MCF 10A (cell line): ENCODE measurements around the gene VAT1L. TPM values are rescaled to one million over a fixed set of nuclear protein-coding genes. Genes with fewer than 3 reads are reported as not detected.

Experiments
- BruUV-seq: library from RNA; stranded (reverse); fragments of 400-500 nt; replicated peaks from 2 replicates; lab custom pipeline; 2021; lab: Mats Ljungman, UMichigan
- CTCF ChIA-PET: fragments of 300-600 bp; sonication (Branson Sonifier 250); formaldehyde crosslinking; extraction: SDS; loops from one replicate; lab custom pipeline; 2021; ENCODE audit warnings: antibody characterized with exemption, inconsistent platforms; lab: Yijun Ruan, JAX
- POLR2A ChIA-PET: fragments of 300-600, 350-650 bp; sonication (Branson Sonifier 250); formaldehyde crosslinking; extraction: SDS; loops from one replicate; lab custom pipeline; 2020; ENCODE audit warnings: antibody characterized with exemption, inconsistent platforms; lab: Yijun Ruan, JAX
- DNase-seq: peaks from one replicate; pipeline ENCODE4 v3.0.0-alpha.2; 2018; ENCODE audit not compliant: unreplicated experiment
- H3K27ac Mint-ChIP-seq: one replicate; pipeline ENCODE4 v1.8.0; 2022; ENCODE audit warnings: mild to moderate bottlenecking, low read depth, mixed read lengths; ENCODE audit not compliant: unreplicated experiment
- H3K27me3 Mint-ChIP-seq: one replicate; pipeline ENCODE4 v1.8.0; 2022; ENCODE audit warnings: mixed read lengths; ENCODE audit not compliant: insufficient read depth, unreplicated experiment
- H3K36me3 Mint-ChIP-seq: one replicate; pipeline ENCODE4 v1.8.0; 2022; ENCODE audit warnings: mild to moderate bottlenecking, moderate library complexity, mixed read lengths; ENCODE audit not compliant: insufficient read depth, unreplicated experiment
- H3K4me1 Mint-ChIP-seq: one replicate; pipeline ENCODE4 v1.8.0; 2022; ENCODE audit warnings: mixed read lengths; ENCODE audit not compliant: insufficient read depth, unreplicated experiment
- H3K4me3 Mint-ChIP-seq: one replicate; pipeline ENCODE4 v1.8.0; 2022; ENCODE audit warnings: mild to moderate bottlenecking, moderate library complexity, mixed read lengths; ENCODE audit not compliant: unreplicated experiment
- H3K9me3 Mint-ChIP-seq: one replicate; pipeline ENCODE4 v1.8.0; 2022; ENCODE audit warnings: mixed read lengths; ENCODE audit not compliant: unreplicated experiment
- intact Hi-C: fragments of 100-400 bp; cut with micrococcal nuclease; formaldehyde crosslinking; loops from 2 replicates; pipeline ENCODE4 v1.14.1; 2022
- total RNA-seq: library from RNA; stranded (reverse); gene quantifications from 2 replicates; pipeline ENCODE4 v1.2.3, GENCODE V29; 2022
- TF ChIP-seq, protein P1 (sequence below): fragments of 200-600 bp; IDR thresholded peaks from one replicate; pipeline ENCODE4 v1.8.0; 2022; ENCODE audit warnings: antibody characterized with exemption, mild to moderate bottlenecking; ENCODE audit not compliant: unreplicated experiment

The VAT1L gene
- total RNA-seq, 1 experiment from 2014 or later: 1.1 TPM

DNA sequence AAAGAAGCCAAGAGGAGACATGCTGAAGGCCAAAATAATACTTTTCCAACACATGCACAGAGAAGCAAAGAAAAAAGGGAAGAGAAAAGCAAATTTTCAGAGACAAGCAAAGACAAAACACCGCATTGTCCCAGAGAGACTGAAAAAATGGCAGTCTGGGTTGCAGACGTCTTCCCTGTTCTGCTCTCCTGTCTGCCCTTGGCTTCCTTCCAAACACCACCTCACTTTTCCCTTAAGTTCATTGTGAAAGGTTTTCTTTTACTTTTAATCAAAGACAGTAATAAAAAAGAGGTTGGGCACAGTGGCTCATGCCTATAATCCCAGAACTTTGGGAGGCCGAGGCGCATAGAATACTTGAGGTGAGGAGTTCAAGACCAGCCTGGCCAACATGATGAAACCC, 21.2 kb upstream of the VAT1L start:
- BruUV-seq: no TSS peak
- no peaks in the 10 kb centered on the region for H3K27me3 Mint-ChIP-seq
- H3K27ac Mint-ChIP-seq: no peak overlapping the region
- peaks cover 8% of the 10 kb centered on the region for H3K4me1 Mint-ChIP-seq
- TF ChIP-seq, protein P1, sequence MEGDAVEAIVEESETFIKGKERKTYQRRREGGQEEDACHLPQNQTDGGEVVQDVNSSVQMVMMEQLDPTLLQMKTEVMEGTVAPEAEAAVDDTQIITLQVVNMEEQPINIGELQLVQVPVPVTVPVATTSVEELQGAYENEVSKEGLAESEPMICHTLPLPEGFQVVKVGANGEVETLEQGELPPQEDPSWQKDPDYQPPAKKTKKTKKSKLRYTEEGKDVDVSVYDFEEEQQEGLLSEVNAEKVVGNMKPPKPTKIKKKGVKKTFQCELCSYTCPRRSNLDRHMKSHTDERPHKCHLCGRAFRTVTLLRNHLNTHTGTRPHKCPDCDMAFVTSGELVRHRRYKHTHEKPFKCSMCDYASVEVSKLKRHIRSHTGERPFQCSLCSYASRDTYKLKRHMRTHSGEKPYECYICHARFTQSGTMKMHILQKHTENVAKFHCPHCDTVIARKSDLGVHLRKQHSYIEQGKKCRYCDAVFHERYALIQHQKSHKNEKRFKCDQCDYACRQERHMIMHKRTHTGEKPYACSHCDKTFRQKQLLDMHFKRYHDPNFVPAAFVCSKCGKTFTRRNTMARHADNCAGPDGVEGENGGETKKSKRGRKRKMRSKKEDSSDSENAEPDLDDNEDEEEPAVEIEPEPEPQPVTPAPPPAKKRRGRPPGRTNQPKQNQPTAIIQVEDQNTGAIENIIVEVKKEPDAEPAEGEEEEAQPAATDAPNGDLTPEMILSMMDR: no peak
- ChIA-PET CTCF (interaction anchor here (0.7 kb wide), 1 partner anchor 60 kb away, joined by 3 read pairs; no protein-coding TSS in a partner anchor), POLR2A (no interaction called here)
- no peak overlapping the region for H3K4me3 Mint-ChIP-seq
- no peaks in the 10 kb centered on the region for H3K36me3 Mint-ChIP-seq
- intact Hi-C loops: no loop called here
- H3K9me3 Mint-ChIP-seq: no peaks in the 10 kb centered on the region
- DNase-seq: peak; percentile 45

DNA sequence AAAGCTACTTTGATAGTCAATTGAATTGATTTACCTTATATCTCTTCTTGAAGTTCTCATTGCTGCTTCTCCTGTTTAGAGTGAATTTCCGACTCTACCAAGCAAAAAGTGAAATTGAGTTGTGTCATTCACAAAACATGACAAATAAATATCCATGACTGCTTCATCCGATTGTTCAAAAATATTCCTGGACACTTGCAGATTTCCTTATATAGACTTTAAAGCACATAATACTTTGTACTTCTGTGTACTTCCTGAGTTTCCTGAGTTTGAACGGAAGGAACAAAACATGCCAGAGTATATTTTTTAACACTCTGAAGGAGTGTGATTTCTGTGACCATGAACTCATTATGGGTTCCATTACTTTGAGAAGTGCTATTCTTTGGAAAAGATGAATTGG, 20.5 kb upstream of the VAT1L start:
- Mint-ChIP-seq H3K4me3 (no peak overlapping the region), H3K36me3 (no peaks in the 10 kb centered on the region), H3K27ac (no peak overlapping the region), H3K4me1 (peaks cover 8% of the 10 kb centered on the region), H3K9me3 (no peaks in the 10 kb centered on the region), H3K27me3 (no peaks in the 10 kb centered on the region)
- TF ChIP-seq, protein P1: no peak
- ChIA-PET POLR2A (no interaction called here), CTCF (no interaction called here)
- BruUV-seq: no TSS peak
- intact Hi-C loops: no loop called here
- DNase-seq: no peak

DNA sequence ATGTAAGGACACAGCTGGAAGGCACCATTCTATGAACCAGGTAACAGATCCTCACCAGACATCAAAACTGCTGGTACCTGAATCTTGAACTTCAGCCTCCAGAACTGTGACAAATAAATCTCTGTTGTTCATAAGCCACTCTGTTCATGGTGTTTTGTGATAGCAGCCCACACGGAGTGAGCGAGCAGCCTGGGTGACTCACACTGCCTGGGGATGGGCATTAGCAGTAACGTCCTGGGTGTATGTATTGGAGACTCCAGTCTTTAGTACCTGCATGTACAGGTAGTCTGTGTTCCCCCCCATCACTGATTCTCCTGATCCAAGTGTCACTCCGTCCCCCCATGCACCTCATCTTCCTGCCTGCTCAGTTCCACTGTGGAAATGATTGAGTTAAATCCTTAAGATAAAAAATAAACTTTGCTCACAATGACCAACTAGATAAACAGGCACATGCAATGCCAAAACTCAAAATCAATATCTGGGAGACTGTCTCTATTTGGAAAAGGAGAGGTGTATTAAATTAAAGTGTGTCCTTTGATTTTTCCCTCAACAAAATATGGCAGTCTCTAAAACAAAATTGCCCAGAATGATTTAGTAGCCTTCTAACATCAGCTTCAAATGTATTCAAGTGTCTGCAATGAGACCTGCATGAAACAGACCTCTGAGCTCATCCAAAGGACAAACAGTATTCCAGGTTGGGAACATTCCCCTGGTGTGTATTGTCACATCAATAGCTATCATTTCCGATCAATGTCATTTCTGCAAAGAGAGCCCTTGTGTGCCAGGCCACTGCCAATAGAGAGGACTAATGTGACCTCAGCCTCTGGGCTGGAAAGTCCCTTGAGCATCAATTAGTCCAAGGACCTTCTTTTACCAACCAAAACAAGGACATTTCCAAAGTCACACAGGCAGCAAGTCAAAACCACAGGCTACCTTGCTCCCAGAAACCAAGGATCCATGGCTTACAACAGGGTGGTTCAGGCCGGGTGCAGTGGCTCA, 12.2 kb upstream of the VAT1L start:
- CTCF ChIA-PET: interaction anchor here (0.6 kb wide), 2 partner anchors 25 to 956 kb away, joined by 3 read pairs; no protein-coding TSS in a partner anchor
- Mint-ChIP-seq H3K27me3 (no peaks in the 10 kb centered on the region), H3K36me3 (no peaks in the 10 kb centered on the region), H3K9me3 (no peaks in the 10 kb centered on the region), H3K27ac (no peak overlapping the region), H3K4me3 (no peak overlapping the region), H3K4me1 (peaks cover 18% of the 10 kb centered on the region)
- peak; percentile 34 for DNase-seq
- POLR2A ChIA-PET: no interaction called here
- BruUV-seq: no TSS peak
- TF ChIP-seq, protein P1: no peak
- intact Hi-C loops: no loop called here

DNA sequence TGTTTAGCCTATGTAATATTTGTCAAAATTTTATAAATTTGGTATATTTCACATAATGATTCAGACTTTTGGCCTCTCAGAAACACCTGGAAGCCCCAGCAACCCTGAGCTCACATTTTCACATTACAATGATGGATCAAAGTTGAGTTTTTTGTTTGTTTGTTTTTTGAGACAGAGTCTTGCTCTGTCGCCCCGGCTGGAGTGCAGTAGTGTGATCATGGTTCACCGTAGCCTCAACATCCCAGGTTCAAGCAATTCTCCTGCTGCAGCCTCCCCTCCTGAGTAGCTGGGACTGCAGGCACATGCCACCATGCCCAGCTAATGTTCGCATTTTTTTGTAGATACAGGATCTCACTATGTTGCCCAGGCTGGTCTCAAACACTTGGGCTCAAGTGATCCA, 10.6 kb upstream of the VAT1L start:
- DNase-seq: no peak
- H3K27me3 Mint-ChIP-seq: no peaks in the 10 kb centered on the region
- BruUV-seq: no TSS peak
- H3K36me3 Mint-ChIP-seq: no peaks in the 10 kb centered on the region
- peaks cover 18% of the 10 kb centered on the region for H3K4me1 Mint-ChIP-seq
- TF ChIP-seq, protein P1: no peak
- POLR2A ChIA-PET: no interaction called here
- no peaks in the 10 kb centered on the region for H3K9me3 Mint-ChIP-seq
- CTCF ChIA-PET: interaction anchor here (0.7 kb wide), 1 partner anchor 37 kb away, joined by 3 read pairs; no protein-coding TSS in a partner anchor
- intact Hi-C loops: no loop called here
- H3K4me3 Mint-ChIP-seq: no peak overlapping the region
- no peak overlapping the region for H3K27ac Mint-ChIP-seq
